Esophagus muscularis mucosa (tissue), 4 donors: ENCODE results near the gene RALGPS2. TPM values are rescaled to one million over a fixed set of nuclear protein-coding genes. Genes with fewer than 3 reads are reported as not detected.

ENCODE experiments used
- DNase-seq: peaks from one replicate; pipeline ENCODE4 v3.0.0-alpha.2; 2017; ENCODE audit errors: extremely low spot score
- H3K27ac ChIP-seq, 4 donors: fragments of 200-600 bp; sonication (generic); replicated peaks in 1 of 4; 1 replicate in 3 of 4; 2 replicates in 1 of 4; pipeline ENCODE4 v1.5.1; 2016 to 2019; ENCODE audit warnings: mild to moderate bottlenecking in 1 of 4
- H3K27me3 ChIP-seq, 4 donors: fragments of 200-600 bp; sonication (generic); one replicate each; pipeline versions ENCODE4 v1.5.1 to v1.6.0; 2016 to 2019
- H3K36me3 ChIP-seq, 4 donors: fragments of 200-600 bp; sonication (generic); one replicate each; pipeline ENCODE4 v1.5.1; 2016 to 2019
- H3K4me1 ChIP-seq, 4 donors: fragments of 200-600 bp; sonication (generic); one replicate each; pipeline ENCODE4 v1.5.1; 2016 to 2019
- H3K4me3 ChIP-seq, 4 donors: fragments of 200-600 bp; sonication (generic); 1 replicate in 2 of 4; 2 replicates in 2 of 4; pipeline ENCODE4 v1.5.1; 2016 to 2019; ENCODE audit warnings: mild to moderate bottlenecking in 4 of 4, moderate library complexity in 1 of 4
- H3K9me3 ChIP-seq, 4 donors: fragments of 200-600 bp; sonication (generic); 1 replicate in 3 of 4; 2 replicates in 1 of 4; pipeline ENCODE4 v1.5.1; 2016 to 2019
- CTCF ChIP-seq, 3 experiments: fragments of 200-600 bp in 2 of 3; fragments of 450-650 bp in 1 of 3; sonication (generic) in 2 of 3; IDR thresholded peaks; one replicate each; pipeline ENCODE4 v1.5.1; 2017 to 2019; ENCODE audit warnings: antibody characterized with exemption in 3 of 3, mild to moderate bottlenecking in 2 of 3, moderate library complexity in 1 of 3
- EP300 ChIP-seq: sonication (generic); formaldehyde crosslinking; IDR thresholded peaks from one replicate; pipeline ENCODE4 v1.6.1; 2017; ENCODE audit warnings: antibody characterized with exemption
- POLR2A ChIP-seq: fragments of 450-650 bp; IDR thresholded peaks from one replicate; pipeline ENCODE4 v1.6.1; 2017; ENCODE audit warnings: antibody characterized with exemption, moderate library complexity, mild to moderate bottlenecking, low read depth
- POLR2AphosphoS5 ChIP-seq, 2 donors: sonication (generic); formaldehyde crosslinking; IDR thresholded peaks; one replicate each; pipeline ENCODE4 v1.6.1; 2017; ENCODE audit warnings: antibody characterized with exemption in 2 of 2
- WGBS: methylation state at CpG from one replicate; pipeline ENCODE4 v1.1.5; 2018; 5-methylcytosine and 5-hydroxymethylcytosine counted together
- intact Hi-C: fragments of 100-400 bp; cut with DNase I; formaldehyde crosslinking; loops from one replicate; pipeline ENCODE4 v1.15.1; 2023
- total RNA-seq, 4 donors: library from RNA; depleted of rRNA; stranded (reverse); fragments of >200 nt; gene quantifications; one replicate each; pipeline versions ENCODE4 v1.1.0 to v1.2.1, GENCODE V29; 2016

RALGPS2 gene
- total RNA-seq, 4 donors from 2014 or later, result 9.3 to 22.8 (median 17.3) TPM

DNA sequence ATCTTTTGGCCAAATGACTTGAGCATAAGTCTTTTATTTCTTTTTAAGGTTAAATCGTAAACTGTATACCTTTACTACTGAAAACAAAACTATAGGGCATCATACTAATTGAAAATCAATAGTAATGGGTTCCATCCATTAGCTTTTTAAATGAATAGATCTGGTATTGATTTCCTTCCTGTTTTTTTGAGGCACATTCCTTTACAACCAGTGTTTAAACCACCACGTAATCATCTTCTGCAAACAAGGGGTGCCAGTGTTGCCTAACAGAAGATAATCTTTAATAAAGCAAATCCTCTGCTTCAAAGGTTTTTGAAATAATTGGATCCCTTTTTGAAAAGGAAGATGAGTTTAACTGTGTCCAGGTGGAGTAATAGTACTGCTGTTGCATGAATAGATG is 194.5 kb downstream of the RALGPS2 start:
- peaks cover 0 to 29% (median 22%) of the 10 kb centered on the region in 4 donors for H3K4me1 ChIP-seq
- no peak for DNase-seq
- intact Hi-C loops, result no loop called here
- no peaks in the 10 kb centered on the region for H3K36me3 ChIP-seq
- H3K27me3 ChIP-seq, result no peaks in the 10 kb centered on the region
- H3K4me3 ChIP-seq, result no peak overlapping the region
- TF ChIP-seq POLR2A (no peak), EP300 (no peak), POLR2AphosphoS5 (IDR thresholded peaks at IDR 0.05) (no peak), CTCF (IDR thresholded peaks at IDR 0.05) (no peak)
- H3K9me3 ChIP-seq, result peaks cover 0 to 5% (median under 1%) of the 10 kb centered on the region in 4 donors
- 86% methylated on average over 2 of the region's 2 CpGs for WGBS
- peak overlapping the region in 1 of 4 donors; percentile 16 for H3K27ac ChIP-seq

DNA sequence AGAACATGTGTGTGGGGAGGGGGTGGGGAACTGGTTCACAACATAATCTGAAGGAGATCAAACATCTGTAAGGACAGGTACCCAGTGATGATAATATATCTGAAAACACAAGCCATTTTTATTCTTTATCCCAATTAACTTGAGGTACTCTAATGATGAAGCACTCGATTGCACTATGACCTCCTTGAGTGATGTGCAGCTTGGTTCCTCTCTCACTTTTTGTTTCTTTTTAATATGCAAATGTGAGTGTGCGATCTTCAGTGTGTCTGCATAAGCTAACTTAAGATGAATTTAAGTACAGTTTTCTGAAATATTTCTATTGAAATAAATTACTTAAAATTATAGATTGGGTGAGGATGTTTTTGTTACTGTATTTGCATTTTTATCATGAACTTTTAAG is 196.5 kb downstream of the RALGPS2 start:
- no peaks in the 10 kb centered on the region for H3K36me3 ChIP-seq
- no peak for DNase-seq
- 92% methylated on average over 2 of the region's 2 CpGs for WGBS
- no peak overlapping the region for H3K27ac ChIP-seq
- peaks cover 0 to 9% (median 3%) of the 10 kb centered on the region in 4 donors for H3K9me3 ChIP-seq
- intact Hi-C loops, result no loop called here
- TF ChIP-seq EP300 (no peak), POLR2AphosphoS5 (IDR thresholded peaks at IDR 0.05) (no peak), CTCF (IDR thresholded peaks at IDR 0.05) (no peak), POLR2A (no peak)
- H3K27me3 ChIP-seq, result no peaks in the 10 kb centered on the region
- peaks cover 0 to 30% (median 23%) of the 10 kb centered on the region in 4 donors for H3K4me1 ChIP-seq
- no peak overlapping the region for H3K4me3 ChIP-seq

DNA sequence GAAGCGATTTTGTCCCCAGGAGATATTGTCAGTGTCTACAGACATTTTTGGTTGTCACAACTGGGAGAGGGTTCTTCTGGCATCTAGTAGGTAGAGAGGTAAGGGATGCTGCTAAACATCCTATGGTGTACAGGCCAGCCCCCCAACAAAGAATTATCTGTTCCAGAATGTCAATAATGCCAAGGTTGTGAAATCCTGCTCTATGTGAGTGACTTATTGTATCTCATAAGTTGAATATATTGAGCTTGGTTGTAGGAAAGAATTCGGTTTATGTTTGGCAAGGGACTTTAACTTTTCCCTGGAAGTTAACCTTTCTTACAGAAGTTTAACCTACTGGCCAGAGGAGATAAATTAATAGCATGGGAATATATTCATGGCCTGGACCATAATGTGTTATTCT is 198.5 kb downstream of the RALGPS2 start:
- 94% methylated on average over 2 of the region's 2 CpGs for WGBS
- Histone ChIP-seq H3K4me1 (peaks cover 0 to 35% (median 27%) of the 10 kb centered on the region in 4 donors), H3K27ac (no peak overlapping the region), H3K27me3 (no peaks in the 10 kb centered on the region), H3K4me3 (no peak overlapping the region), H3K9me3 (peaks cover 0 to 9% (median 3%) of the 10 kb centered on the region in 4 donors), H3K36me3 (no peaks in the 10 kb centered on the region)
- TF ChIP-seq CTCF (IDR thresholded peaks at IDR 0.05) (no peak), EP300 (no peak), POLR2AphosphoS5 (IDR thresholded peaks at IDR 0.05) (no peak), POLR2A (no peak)
- intact Hi-C loops, result no loop called here
- no peak for DNase-seq

GRCh38 chr1:178926046-178926445 is 201.0 kb downstream of the RALGPS2 start:
- Histone ChIP-seq H3K9me3 (peaks cover 0 to 9% (median 3%) of the 10 kb centered on the region in 4 donors), H3K27me3 (no peaks in the 10 kb centered on the region), H3K4me1 (peaks cover 19 to 47% (median 41%) of the 10 kb centered on the region in 4 donors), H3K36me3 (no peaks in the 10 kb centered on the region), H3K4me3 (no peak overlapping the region), H3K27ac (peak overlapping the region in 2 of 4 donors; percentile 13 to 91)
- no peak for TF ChIP-seq POLR2AphosphoS5 (IDR thresholded peaks at IDR 0.05)
- no peak for TF ChIP-seq EP300
- TF ChIP-seq CTCF (IDR thresholded peaks at IDR 0.05), result no peak
- TF ChIP-seq POLR2A, result no peak
- WGBS, result 88% methylated on average over 1 of the region's 1 CpG
- intact Hi-C loops, result no loop called here
- no peak for DNase-seq

DNA sequence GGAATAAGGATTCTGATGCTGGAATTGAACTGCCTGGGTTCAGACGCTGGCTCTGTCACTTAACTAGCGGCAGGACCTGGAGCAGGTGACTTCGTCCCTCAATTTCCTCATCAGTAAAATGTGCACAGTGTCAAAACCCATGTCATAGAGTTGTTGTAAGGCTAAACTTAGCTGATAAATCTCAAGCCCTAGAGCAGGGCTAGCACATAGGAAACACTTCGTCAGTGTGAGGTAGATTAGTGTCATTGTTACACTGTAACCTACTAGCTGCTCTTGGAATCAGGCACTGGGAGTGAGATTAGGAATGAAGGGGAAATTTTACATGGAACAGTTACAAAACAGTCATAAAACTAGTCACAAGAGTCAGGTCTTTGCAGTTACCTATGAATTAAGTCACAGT is 202.0 kb downstream of the RALGPS2 start:
- TF ChIP-seq POLR2AphosphoS5 (IDR thresholded peaks at IDR 0.05), result peak in 1 of 2 donors; percentile 11
- TF ChIP-seq EP300, result no peak
- no peak for TF ChIP-seq POLR2A
- TF ChIP-seq CTCF (IDR thresholded peaks at IDR 0.05), result no peak
- DNase-seq, result no peak
- H3K4me1 ChIP-seq, result peaks cover 29 to 56% (median 50%) of the 10 kb centered on the region in 4 donors
- intact Hi-C loops, result no loop called here
- peaks cover 0 to 9% (median 3%) of the 10 kb centered on the region in 4 donors for H3K9me3 ChIP-seq
- H3K4me3 ChIP-seq, result no peak overlapping the region
- H3K27ac ChIP-seq, result peak overlapping the region in 3 of 4 donors; percentile 2 to 91 (median 81)
- no peaks in the 10 kb centered on the region for H3K27me3 ChIP-seq
- H3K36me3 ChIP-seq, result no peaks in the 10 kb centered on the region
- 86% methylated on average over 4 of the region's 4 CpGs for WGBS
